BE2C (cell line): Measurements from ENCODE around the gene TRAPPC3. TPM values are rescaled to one million over a fixed set of nuclear protein-coding genes. Genes with fewer than 3 reads are reported as not detected.
A peak's percentile ranks its signal among the peaks of the same experiment; 100 is the strongest.
"Not testable (repeated sequence)": the region's sequence is repeated elsewhere in the genome, so short reads cannot be mapped to it uniquely, and the experiment has no call there.

Experiments
- DNase-seq: peaks from one replicate; pipeline ENCODE4 v3.0.0-alpha.2; 2020
- H3K27me3 ChIP-seq: fragments of 250-450 bp; sonication (Bioruptor Pico); 2 replicates; pipeline ENCODE4 v1.5.1; 2020; ENCODE audit warnings: mild to moderate bottlenecking
- H3K36me3 ChIP-seq: fragments of 250-450 bp; sonication (Bioruptor Pico); 2 replicates; pipeline ENCODE4 v1.5.1; 2020; ENCODE audit warnings: mild to moderate bottlenecking
- H3K4me1 ChIP-seq: fragments of 250-450 bp; sonication (Bioruptor Pico); 2 replicates; pipeline ENCODE4 v1.5.1; 2020
- H3K4me3 ChIP-seq: 2 replicates; pipeline ENCODE4 v1.5.1; 2011; ENCODE audit warnings: low read depth, low read length
- H3K9me3 ChIP-seq: fragments of 250-450 bp; sonication (Bioruptor Pico); 2 replicates; pipeline ENCODE4 v1.5.1; 2020
- CTCF ChIP-seq: IDR thresholded peaks from 2 replicates; pipeline ENCODE4 v1.5.1; 2012; ENCODE audit warnings: mild to moderate bottlenecking, low read depth, low read length
- polyA plus RNA-seq: library from polyadenylated mRNA; unstranded; fragments of >200 nt; gene quantifications from one replicate; pipeline ENCODE4 v1.2.1, GENCODE V29; 2012; ENCODE audit warnings: low read depth, missing spikeins; ENCODE audit not compliant: insufficient read length, insufficient read depth

The TRAPPC3 gene
- polyA plus RNA-seq, result 102 TPM

GRCh38 chr1:36149237-36149972 is at the start of gene TRAPPC3:
TSS of gene TRAPPC3 (minus strand) at chr1:36149486. CDS start at chr1:36149378, 108 bp downstream.
- H3K9me3 ChIP-seq, result no peaks in the 10 kb centered on the region
- H3K4me1 ChIP-seq, result peaks cover 9% of the 10 kb centered on the region
- no peaks in the 10 kb centered on the region for H3K27me3 ChIP-seq
- peak; percentile 98 for DNase-seq
- no peaks in the 10 kb centered on the region for H3K36me3 ChIP-seq
- TF ChIP-seq CTCF, result peak; percentile 75
- peak within 1 kb of the TSS; percentile 70 for H3K4me3 ChIP-seq

GRCh38 chr1:36198641-36199040 is 49.4 kb upstream of the TRAPPC3 start:
- no peak for DNase-seq
- TF ChIP-seq CTCF, result no peak
- Histone ChIP-seq H3K4me1 (no peaks in the 10 kb centered on the region), H3K27me3 (no peaks in the 10 kb centered on the region), H3K4me3 (no peak overlapping the region), H3K36me3 (no peaks in the 10 kb centered on the region), H3K9me3 (no peaks in the 10 kb centered on the region)

GRCh38 chr1:36196805-36197204 is 47.5 kb upstream of the TRAPPC3 start:
- not testable (repeated sequence) for H3K4me1 ChIP-seq, H3K27me3 ChIP-seq, DNase-seq, H3K9me3 ChIP-seq, H3K4me3 ChIP-seq, H3K36me3 ChIP-seq

GRCh38 chr1:36187800-36188593 is 38.7 kb upstream of the TRAPPC3 start:
- DNase-seq, result peak; percentile 78
- no peaks in the 10 kb centered on the region for H3K4me1 ChIP-seq
- H3K27me3 ChIP-seq, result no peaks in the 10 kb centered on the region
- H3K36me3 ChIP-seq, result no peaks in the 10 kb centered on the region
- peak; percentile 82 for TF ChIP-seq CTCF
- H3K9me3 ChIP-seq, result no peaks in the 10 kb centered on the region
- H3K4me3 ChIP-seq, result no peak overlapping the region

GRCh38 chr1:36183309-36183856 is 34.1 kb upstream of the TRAPPC3 start:
- Histone ChIP-seq H3K27me3 (no peaks in the 10 kb centered on the region), H3K4me3 (no peak overlapping the region), H3K4me1 (no peaks in the 10 kb centered on the region), H3K36me3 (0 out of 2 replicates have a peak, but pooled peaks cover 5% of the 10 kb centered on the region), H3K9me3 (no peaks in the 10 kb centered on the region)
- no peak for TF ChIP-seq CTCF
- no peak for DNase-seq

- no peak for DNase-seq
- Histone ChIP-seq H3K9me3 (no peaks in the 10 kb centered on the region), H3K36me3 (0 out of 2 replicates have a peak, but pooled peaks cover 5% of the 10 kb centered on the region), H3K4me1 (no peaks in the 10 kb centered on the region), H3K4me3 (no peak overlapping the region), H3K27me3 (no peaks in the 10 kb centered on the region)
- TF ChIP-seq CTCF, result no peak
These were observed 33.4 kb upstream of the TRAPPC3 start for GRCh38 chr1:36182734-36183133.
